ENCODE results near the gene BBS12. TPM values are rescaled to one million over a fixed set of nuclear protein-coding genes. Genes with fewer than 3 reads are reported as not detected.

Gene BBS12
- total and polyA plus RNA-seq, 2 experiments from 2014 or later = 2.3 to 2.6 TPM

DNA sequence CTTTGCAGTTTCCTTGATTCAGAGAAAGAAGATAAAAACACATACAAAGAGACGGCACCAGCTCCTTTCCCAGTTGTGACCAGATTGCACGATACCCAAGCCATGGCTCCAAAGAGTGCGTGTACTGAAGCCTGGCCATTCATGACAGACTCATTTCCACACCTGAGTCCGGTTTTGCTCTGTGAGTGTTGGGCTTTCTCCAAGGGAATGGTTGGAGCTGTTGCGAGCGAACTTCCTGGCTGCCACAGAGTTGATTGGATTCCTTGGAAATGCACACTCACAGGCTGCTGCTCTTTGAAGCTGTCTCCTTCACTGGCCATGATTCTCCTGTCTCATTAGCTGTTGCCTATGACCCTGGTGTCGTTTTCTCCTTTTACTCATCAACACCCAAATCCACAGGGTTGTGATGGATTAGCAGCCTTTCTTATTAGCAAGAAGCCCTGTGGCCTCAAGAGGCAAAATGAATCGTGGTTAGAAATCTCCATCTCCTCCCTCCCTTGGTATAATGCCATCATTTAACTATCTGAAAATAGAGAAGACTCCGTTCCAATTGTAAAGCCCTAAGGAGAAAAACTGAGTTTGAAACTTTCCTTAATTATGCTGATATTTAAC, 43.9 kb upstream of the BBS12 start:
- H3K27me3 ChIP-seq (ENCODE audit: insufficient read depth) = no peaks in the 10 kb centered on the region
- no peak overlapping the region for H3K4me2 ChIP-seq
- no peaks in the 10 kb centered on the region for H3K4me1 Mint-ChIP-seq
- no peaks in the 10 kb centered on the region for H3K36me3 ChIP-seq (ENCODE audit: insufficient read depth)
- H3K79me2 ChIP-seq (replicated peaks; ENCODE audit: insufficient read depth) = no peaks in the 10 kb centered on the region
- H3K9me2 ChIP-seq (ENCODE audit: insufficient read depth) = peaks cover 9% of the 10 kb centered on the region
- peak overlapping the region; percentile 96 for H2AFZ ChIP-seq
- no peaks in the 10 kb centered on the region for H3K4me1 ChIP-seq (ENCODE audit: insufficient read depth)
- ATAC-seq = no peak
- no peak for DNase-seq (ENCODE audit: low spot score)
- no peaks in the 10 kb centered on the region for H3K36me3 Mint-ChIP-seq (ENCODE audit: low read depth)
- no peak overlapping the region for H3K4me3 ChIP-seq
- TF ChIP-seq EZH2phosphoT487 (IDR thresholded peaks at IDR 0.05; ENCODE audit: unreplicated experiment) (no peak), EZH2 (IDR thresholded peaks at IDR 0.05; ENCODE audit: low read depth, unreplicated experiment) (no peak), POLR2AphosphoS5 (IDR thresholded peaks at IDR 0.05; ENCODE audit: low read depth) (no peak), ZNF331 (CRISPR knock-in tag; IDR thresholded peaks at IDR 0.05; ENCODE audit: low read depth) (no peak), ZNF114 (CRISPR knock-in tag; IDR thresholded peaks at IDR 0.05) (no peak), NANOG (IDR thresholded peaks at IDR 0.05; ENCODE audit: borderline replicate concordance) (no peak)
- TF ChIP-seq, protein P1, sequence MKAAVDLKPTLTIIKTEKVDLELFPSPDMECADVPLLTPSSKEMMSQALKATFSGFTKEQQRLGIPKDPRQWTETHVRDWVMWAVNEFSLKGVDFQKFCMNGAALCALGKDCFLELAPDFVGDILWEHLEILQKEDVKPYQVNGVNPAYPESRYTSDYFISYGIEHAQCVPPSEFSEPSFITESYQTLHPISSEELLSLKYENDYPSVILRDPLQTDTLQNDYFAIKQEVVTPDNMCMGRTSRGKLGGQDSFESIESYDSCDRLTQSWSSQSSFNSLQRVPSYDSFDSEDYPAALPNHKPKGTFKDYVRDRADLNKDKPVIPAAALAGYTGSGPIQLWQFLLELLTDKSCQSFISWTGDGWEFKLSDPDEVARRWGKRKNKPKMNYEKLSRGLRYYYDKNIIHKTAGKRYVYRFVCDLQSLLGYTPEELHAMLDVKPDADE (IDR thresholded peaks at IDR 0.05) = no peak
- TF ChIP-seq, protein P2, sequence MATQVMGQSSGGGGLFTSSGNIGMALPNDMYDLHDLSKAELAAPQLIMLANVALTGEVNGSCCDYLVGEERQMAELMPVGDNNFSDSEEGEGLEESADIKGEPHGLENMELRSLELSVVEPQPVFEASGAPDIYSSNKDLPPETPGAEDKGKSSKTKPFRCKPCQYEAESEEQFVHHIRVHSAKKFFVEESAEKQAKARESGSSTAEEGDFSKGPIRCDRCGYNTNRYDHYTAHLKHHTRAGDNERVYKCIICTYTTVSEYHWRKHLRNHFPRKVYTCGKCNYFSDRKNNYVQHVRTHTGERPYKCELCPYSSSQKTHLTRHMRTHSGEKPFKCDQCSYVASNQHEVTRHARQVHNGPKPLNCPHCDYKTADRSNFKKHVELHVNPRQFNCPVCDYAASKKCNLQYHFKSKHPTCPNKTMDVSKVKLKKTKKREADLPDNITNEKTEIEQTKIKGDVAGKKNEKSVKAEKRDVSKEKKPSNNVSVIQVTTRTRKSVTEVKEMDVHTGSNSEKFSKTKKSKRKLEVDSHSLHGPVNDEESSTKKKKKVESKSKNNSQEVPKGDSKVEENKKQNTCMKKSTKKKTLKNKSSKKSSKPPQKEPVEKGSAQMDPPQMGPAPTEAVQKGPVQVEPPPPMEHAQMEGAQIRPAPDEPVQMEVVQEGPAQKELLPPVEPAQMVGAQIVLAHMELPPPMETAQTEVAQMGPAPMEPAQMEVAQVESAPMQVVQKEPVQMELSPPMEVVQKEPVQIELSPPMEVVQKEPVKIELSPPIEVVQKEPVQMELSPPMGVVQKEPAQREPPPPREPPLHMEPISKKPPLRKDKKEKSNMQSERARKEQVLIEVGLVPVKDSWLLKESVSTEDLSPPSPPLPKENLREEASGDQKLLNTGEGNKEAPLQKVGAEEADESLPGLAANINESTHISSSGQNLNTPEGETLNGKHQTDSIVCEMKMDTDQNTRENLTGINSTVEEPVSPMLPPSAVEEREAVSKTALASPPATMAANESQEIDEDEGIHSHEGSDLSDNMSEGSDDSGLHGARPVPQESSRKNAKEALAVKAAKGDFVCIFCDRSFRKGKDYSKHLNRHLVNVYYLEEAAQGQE (IDR thresholded peaks at IDR 0.05; ENCODE audit: unreplicated experiment) = no peak
- TF ChIP-seq, protein P3, sequence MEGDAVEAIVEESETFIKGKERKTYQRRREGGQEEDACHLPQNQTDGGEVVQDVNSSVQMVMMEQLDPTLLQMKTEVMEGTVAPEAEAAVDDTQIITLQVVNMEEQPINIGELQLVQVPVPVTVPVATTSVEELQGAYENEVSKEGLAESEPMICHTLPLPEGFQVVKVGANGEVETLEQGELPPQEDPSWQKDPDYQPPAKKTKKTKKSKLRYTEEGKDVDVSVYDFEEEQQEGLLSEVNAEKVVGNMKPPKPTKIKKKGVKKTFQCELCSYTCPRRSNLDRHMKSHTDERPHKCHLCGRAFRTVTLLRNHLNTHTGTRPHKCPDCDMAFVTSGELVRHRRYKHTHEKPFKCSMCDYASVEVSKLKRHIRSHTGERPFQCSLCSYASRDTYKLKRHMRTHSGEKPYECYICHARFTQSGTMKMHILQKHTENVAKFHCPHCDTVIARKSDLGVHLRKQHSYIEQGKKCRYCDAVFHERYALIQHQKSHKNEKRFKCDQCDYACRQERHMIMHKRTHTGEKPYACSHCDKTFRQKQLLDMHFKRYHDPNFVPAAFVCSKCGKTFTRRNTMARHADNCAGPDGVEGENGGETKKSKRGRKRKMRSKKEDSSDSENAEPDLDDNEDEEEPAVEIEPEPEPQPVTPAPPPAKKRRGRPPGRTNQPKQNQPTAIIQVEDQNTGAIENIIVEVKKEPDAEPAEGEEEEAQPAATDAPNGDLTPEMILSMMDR (conservative IDR thresholded peaks at IDR 0.05; ENCODE audit: low read depth in 2 of 2) = no peak
- TF ChIP-seq, protein P4, sequence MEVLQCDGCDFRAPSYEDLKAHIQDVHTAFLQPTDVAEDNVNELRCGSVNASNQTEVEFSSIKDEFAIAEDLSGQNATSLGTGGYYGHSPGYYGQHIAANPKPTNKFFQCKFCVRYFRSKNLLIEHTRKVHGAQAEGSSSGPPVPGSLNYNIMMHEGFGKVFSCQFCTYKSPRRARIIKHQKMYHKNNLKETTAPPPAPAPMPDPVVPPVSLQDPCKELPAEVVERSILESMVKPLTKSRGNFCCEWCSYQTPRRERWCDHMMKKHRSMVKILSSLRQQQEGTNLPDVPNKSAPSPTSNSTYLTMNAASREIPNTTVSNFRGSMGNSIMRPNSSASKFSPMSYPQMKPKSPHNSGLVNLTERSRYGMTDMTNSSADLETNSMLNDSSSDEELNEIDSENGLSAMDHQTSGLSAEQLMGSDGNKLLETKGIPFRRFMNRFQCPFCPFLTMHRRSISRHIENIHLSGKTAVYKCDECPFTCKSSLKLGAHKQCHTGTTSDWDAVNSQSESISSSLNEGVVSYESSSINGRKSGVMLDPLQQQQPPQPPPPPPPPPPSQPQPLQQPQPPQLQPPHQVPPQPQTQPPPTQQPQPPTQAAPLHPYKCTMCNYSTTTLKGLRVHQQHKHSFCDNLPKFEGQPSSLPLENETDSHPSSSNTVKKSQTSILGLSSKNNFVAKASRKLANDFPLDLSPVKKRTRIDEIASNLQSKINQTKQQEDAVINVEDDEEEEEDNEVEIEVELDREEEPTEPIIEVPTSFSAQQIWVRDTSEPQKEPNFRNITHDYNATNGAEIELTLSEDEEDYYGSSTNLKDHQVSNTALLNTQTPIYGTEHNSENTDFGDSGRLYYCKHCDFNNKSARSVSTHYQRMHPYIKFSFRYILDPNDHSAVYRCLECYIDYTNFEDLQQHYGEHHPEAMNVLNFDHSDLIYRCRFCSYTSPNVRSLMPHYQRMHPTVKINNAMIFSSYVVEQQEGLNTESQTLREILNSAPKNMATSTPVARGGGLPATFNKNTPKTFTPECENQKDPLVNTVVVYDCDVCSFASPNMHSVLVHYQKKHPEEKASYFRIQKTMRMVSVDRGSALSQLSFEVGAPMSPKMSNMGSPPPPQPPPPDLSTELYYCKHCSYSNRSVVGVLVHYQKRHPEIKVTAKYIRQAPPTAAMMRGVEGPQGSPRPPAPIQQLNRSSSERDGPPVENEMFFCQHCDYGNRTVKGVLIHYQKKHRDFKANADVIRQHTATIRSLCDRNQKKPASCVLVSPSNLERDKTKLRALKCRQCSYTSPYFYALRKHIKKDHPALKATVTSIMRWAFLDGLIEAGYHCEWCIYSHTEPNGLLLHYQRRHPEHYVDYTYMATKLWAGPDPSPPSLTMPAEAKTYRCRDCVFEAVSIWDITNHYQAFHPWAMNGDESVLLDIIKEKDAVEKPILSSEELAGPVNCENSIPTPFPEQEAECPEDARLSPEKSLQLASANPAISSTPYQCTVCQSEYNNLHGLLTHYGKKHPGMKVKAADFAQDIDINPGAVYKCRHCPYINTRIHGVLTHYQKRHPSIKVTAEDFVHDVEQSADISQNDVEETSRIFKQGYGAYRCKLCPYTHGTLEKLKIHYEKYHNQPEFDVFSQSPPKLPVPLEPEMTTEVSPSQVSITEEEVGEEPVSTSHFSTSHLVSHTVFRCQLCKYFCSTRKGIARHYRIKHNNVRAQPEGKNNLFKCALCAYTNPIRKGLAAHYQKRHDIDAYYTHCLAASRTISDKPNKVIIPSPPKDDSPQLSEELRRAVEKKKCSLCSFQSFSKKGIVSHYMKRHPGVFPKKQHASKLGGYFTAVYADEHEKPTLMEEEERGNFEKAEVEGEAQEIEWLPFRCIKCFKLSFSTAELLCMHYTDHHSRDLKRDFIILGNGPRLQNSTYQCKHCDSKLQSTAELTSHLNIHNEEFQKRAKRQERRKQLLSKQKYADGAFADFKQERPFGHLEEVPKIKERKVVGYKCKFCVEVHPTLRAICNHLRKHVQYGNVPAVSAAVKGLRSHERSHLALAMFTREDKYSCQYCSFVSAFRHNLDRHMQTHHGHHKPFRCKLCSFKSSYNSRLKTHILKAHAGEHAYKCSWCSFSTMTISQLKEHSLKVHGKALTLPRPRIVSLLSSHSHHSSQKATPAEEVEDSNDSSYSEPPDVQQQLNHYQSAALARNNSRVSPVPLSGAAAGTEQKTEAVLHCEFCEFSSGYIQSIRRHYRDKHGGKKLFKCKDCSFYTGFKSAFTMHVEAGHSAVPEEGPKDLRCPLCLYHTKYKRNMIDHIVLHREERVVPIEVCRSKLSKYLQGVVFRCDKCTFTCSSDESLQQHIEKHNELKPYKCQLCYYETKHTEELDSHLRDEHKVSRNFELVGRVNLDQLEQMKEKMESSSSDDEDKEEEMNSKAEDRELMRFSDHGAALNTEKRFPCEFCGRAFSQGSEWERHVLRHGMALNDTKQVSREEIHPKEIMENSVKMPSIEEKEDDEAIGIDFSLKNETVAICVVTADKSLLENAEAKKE (CRISPR knock-in tag; IDR thresholded peaks at IDR 0.05) = no peak
- no peak overlapping the region for H3K27ac Mint-ChIP-seq
- H3K27me3 Mint-ChIP-seq (ENCODE audit: insufficient read depth, low read depth, poor library complexity) = peaks cover 4% of the 10 kb centered on the region
- no peak overlapping the region for H3K27ac ChIP-seq (ENCODE audit: low read depth)
- no peaks in the 10 kb centered on the region for H3F3A ChIP-seq (replicated peaks; ENCODE audit: low read depth)
- no peaks in the 10 kb centered on the region for H4K20me1 ChIP-seq (replicated peaks; ENCODE audit: insufficient read depth)
- no peak overlapping the region for H3K4me3 Mint-ChIP-seq
- H3K9me3 Mint-ChIP-seq = no peaks in the 10 kb centered on the region
